BE2C (cell line): ENCODE measurements around the gene FMNL3.

Experiments
- DNase-seq: peaks from one replicate; pipeline ENCODE4 v3.0.0-alpha.2; 2020
- H3K27me3 ChIP-seq: fragments of 250-450 bp; sonication (Bioruptor Pico); 2 replicates; pipeline ENCODE4 v1.5.1; 2020; ENCODE audit warnings: mild to moderate bottlenecking
- H3K36me3 ChIP-seq: fragments of 250-450 bp; sonication (Bioruptor Pico); 2 replicates; pipeline ENCODE4 v1.5.1; 2020; ENCODE audit warnings: mild to moderate bottlenecking
- H3K4me1 ChIP-seq: fragments of 250-450 bp; sonication (Bioruptor Pico); 2 replicates; pipeline ENCODE4 v1.5.1; 2020
- H3K4me3 ChIP-seq: 2 replicates; pipeline ENCODE4 v1.5.1; 2011; ENCODE audit warnings: low read depth, low read length
- H3K9me3 ChIP-seq: fragments of 250-450 bp; sonication (Bioruptor Pico); 2 replicates; pipeline ENCODE4 v1.5.1; 2020
- TF ChIP-seq, protein P1 (sequence below): IDR thresholded peaks from 2 replicates; pipeline ENCODE4 v1.5.1; 2012; ENCODE audit warnings: mild to moderate bottlenecking, low read depth, low read length

FMNL3 gene

GRCh38 chr12:49588721-49589516 lies 118.3 kb downstream of the FMNL3 start:
- Histone ChIP-seq H3K4me1 (peaks cover 5% of the 10 kb centered on the region; the same call in 1 of the 2 replicates), H3K36me3 (peaks cover 4% of the 10 kb centered on the region), H3K4me3 (no peak overlapping the region), H3K9me3 (no peaks in the 10 kb centered on the region), H3K27me3 (no peaks in the 10 kb centered on the region)
- DNase-seq = peak; percentile 46
- TF ChIP-seq, protein P1, sequence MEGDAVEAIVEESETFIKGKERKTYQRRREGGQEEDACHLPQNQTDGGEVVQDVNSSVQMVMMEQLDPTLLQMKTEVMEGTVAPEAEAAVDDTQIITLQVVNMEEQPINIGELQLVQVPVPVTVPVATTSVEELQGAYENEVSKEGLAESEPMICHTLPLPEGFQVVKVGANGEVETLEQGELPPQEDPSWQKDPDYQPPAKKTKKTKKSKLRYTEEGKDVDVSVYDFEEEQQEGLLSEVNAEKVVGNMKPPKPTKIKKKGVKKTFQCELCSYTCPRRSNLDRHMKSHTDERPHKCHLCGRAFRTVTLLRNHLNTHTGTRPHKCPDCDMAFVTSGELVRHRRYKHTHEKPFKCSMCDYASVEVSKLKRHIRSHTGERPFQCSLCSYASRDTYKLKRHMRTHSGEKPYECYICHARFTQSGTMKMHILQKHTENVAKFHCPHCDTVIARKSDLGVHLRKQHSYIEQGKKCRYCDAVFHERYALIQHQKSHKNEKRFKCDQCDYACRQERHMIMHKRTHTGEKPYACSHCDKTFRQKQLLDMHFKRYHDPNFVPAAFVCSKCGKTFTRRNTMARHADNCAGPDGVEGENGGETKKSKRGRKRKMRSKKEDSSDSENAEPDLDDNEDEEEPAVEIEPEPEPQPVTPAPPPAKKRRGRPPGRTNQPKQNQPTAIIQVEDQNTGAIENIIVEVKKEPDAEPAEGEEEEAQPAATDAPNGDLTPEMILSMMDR = no peak

DNA sequence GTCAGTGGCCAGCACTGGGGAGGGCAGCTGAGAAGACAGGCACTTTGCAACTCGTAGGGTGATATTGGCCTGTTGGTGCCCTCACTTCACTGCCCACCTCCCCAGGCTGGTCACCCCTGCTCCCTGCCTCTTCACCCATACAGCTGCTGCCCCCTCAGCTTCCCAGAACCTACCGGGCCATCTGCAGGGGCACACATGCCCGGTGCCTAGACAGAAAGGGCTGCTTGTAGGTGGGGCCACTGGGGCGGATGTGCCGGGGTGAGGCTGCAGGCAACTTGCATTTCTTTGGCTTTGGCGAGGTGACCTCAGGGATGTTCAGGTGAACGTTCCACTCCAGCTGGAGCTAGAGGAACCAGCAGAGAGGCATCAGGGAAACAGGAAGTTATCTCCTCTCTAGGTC lies 118.9 kb downstream of the FMNL3 start:
- Histone ChIP-seq H3K36me3 (peaks cover 9% of the 10 kb centered on the region), H3K4me3 (no peak overlapping the region), H3K9me3 (no peaks in the 10 kb centered on the region), H3K27me3 (no peaks in the 10 kb centered on the region), H3K4me1 (peaks cover 5% of the 10 kb centered on the region)
- TF ChIP-seq, protein P1 = no peak
- DNase-seq = no peak

GRCh38 chr12:49587174-49587908 lies 119.9 kb downstream of the FMNL3 start:
- H3K4me3 ChIP-seq = no peak overlapping the region
- peaks cover 9% of the 10 kb centered on the region for H3K36me3 ChIP-seq
- TF ChIP-seq, protein P1 = peak; percentile 18; the same call in 1 of the 2 replicates
- DNase-seq = no peak
- peaks cover 8% of the 10 kb centered on the region for H3K4me1 ChIP-seq
- no peaks in the 10 kb centered on the region for H3K9me3 ChIP-seq
- no peaks in the 10 kb centered on the region for H3K27me3 ChIP-seq
